Measurements from ENCODE around the gene COL1A1. TPM values are rescaled to one million over a fixed set of nuclear protein-coding genes. Genes with fewer than 3 reads are reported as not detected.

Gene COL1A1
- total and polyA plus RNA-seq, 2 of the 13 experiments (the other 11 are each of a cell fraction or from before 2014, with no cell fraction given) = 0.05 TPM; not detected in 1

DNA sequence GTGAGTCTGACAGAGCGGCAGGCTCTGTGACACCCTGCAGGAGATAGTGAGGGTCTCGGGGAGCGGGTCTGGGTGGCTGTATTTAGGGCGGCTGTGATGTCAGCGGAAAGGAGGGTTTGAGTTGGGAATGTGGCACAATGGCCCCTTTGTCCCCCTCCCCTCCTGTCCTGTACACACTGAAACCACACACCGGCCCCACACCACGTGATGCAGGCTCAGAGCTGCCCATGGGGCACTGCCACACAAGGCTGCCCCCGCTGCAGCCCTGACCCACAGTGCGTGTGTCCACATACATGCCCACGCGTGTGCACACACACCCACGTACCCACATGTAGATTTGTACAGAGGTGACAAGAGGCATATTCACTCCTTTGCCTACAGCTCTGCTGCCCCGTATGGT, 20.3 kb downstream of the COL1A1 start (continued):
- TF ChIP-seq FOXC1 (CRISPR knock-in tag; IDR thresholded peaks at IDR 0.05; ENCODE audit: borderline replicate concordance) (no peak), CBFB (CRISPR knock-in tag; IDR thresholded peaks at IDR 0.05) (no peak), ZNF230 (CRISPR knock-in tag; IDR thresholded peaks at IDR 0.05) (no peak)
- TF ChIP-seq, protein P1, sequence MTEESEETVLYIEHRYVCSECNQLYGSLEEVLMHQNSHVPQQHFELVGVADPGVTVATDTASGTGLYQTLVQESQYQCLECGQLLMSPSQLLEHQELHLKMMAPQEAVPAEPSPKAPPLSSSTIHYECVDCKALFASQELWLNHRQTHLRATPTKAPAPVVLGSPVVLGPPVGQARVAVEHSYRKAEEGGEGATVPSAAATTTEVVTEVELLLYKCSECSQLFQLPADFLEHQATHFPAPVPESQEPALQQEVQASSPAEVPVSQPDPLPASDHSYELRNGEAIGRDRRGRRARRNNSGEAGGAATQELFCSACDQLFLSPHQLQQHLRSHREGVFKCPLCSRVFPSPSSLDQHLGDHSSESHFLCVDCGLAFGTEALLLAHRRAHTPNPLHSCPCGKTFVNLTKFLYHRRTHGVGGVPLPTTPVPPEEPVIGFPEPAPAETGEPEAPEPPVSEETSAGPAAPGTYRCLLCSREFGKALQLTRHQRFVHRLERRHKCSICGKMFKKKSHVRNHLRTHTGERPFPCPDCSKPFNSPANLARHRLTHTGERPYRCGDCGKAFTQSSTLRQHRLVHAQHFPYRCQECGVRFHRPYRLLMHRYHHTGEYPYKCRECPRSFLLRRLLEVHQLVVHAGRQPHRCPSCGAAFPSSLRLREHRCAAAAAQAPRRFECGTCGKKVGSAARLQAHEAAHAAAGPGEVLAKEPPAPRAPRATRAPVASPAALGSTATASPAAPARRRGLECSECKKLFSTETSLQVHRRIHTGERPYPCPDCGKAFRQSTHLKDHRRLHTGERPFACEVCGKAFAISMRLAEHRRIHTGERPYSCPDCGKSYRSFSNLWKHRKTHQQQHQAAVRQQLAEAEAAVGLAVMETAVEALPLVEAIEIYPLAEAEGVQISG (CRISPR knock-in tag; IDR thresholded peaks at IDR 0.05) = no peak

DNA sequence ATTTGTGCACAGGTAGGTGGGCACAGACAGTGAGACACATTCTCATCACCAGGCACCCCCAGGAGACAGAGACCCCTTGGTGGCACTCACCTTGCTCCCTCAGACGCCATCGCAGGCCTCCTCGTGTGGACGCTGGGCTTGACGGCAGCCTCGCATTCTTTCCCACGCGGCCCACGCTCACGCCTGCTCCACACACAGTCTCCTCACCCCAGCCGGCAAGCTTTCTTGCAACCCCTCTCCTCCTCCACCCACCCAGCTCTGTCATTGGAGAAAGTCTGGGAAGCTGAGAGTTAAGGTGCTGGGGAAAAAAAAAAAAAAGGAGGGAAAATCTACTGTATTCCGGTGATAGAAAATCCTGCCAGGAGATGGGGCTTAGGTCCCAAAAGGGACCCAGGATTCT, 20.8 kb downstream of the COL1A1 start:
- Histone ChIP-seq H3K4me2 (ENCODE audit: low read depth, low read length) (peak overlapping the region; percentile 22; the same call in 1 of the 2 replicates), H2AFZ (ENCODE audit: low read length) (no peak overlapping the region), H3K36me3 (replicated peaks in 1 of 2; ENCODE audit: control insufficient read depth in 1 of 2, insufficient read depth in 2 of 2, low read length in 2 of 2) (no peaks in the 10 kb centered on the region), H3K9ac (ENCODE audit: insufficient read depth, low read depth, low read length) (no peak overlapping the region), H3K9me3 (ENCODE audit: low read length) (no peaks in the 10 kb centered on the region), H3K4me3 (replicated peaks in 1 of 3; ENCODE audit: insufficient read depth in 1 of 3, low read depth in 2 of 3, low read length in 3 of 3) (no peak overlapping the region), H3K79me2 (ENCODE audit: insufficient read depth, low read length) (no peaks in the 10 kb centered on the region), H3K27me3 (ENCODE audit: control insufficient read depth in 1 of 2, insufficient read depth in 2 of 2, low read length in 2 of 2) (peaks cover 3 to 27% of the 10 kb centered on the region in 2 experiments), H3K4me1 (ENCODE audit: insufficient read depth, low read length) (peaks cover 49% of the 10 kb centered on the region), H4K20me1 (ENCODE audit: insufficient read depth, low read length) (no peaks in the 10 kb centered on the region), H3K27ac (ENCODE audit: extremely low read length, insufficient read depth, low read length) (no peak overlapping the region)
- POLR2A ChIA-PET = no interaction called here
- 54% methylated on average over 12 of the region's 12 CpGs for WGBS (ENCODE audit: low lambda C conversion rate)
- DNase-seq (ENCODE audit: low spot score) = no peak
- no peak for ATAC-seq
- FAIRE-seq = no peak
- intact Hi-C loops (cut with micrococcal nuclease; ENCODE audit: unreplicated experiment) (no loop called here), in situ Hi-C loops (cut with HindIII; ENCODE audit: extremely low pct_ligation_motif_present, low pct_unique_long_range_greater_than_20kb) (no loop called here)
- no TSS peak for BruUV-seq (replicated peaks)
- CTCF ChIA-PET (ENCODE audit: low intra/inter-chr PET ratio, low total read pairs) = no interaction called here
- TF ChIP-seq ZFP82 (CRISPR knock-in tag; IDR thresholded peaks at IDR 0.05; ENCODE audit: borderline replicate concordance) = no peak
- TF ChIP-seq MIXL1 (CRISPR knock-in tag; IDR thresholded peaks at IDR 0.05) = no peak
- no peak for TF ChIP-seq MYC (CRISPR knock-in tag; IDR thresholded peaks at IDR 0.05; ENCODE audit: borderline replicate concordance)
- no peak for TF ChIP-seq ZNF543 (CRISPR knock-in tag; IDR thresholded peaks at IDR 0.05)
- TF ChIP-seq ZSCAN12 (CRISPR knock-in tag; IDR thresholded peaks at IDR 0.05) = no peak
- TF ChIP-seq, protein P2, sequence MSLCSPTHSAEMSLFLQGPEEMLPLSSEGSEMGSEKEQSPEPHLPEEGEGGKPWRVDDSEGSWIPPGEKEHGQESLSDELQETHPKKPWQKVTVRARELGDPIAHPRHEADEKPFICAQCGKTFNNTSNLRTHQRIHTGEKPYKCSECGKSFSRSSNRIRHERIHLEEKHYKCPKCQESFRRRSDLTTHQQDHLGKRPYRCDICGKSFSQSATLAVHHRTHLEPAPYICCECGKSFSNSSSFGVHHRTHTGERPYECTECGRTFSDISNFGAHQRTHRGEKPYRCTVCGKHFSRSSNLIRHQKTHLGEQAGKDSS (CRISPR knock-in tag; IDR thresholded peaks at IDR 0.05; ENCODE audit: borderline replicate concordance, low read depth) = no peak
- TF ChIP-seq MED8 (CRISPR knock-in tag; IDR thresholded peaks at IDR 0.05; ENCODE audit: insufficient replicate concordance) = no peak
- no peak for TF ChIP-seq CREB1 (IDR thresholded peaks at IDR 0.05)
- no peak for TF ChIP-seq CREB1 (CRISPR knock-in tag; IDR thresholded peaks at IDR 0.05)
- TF ChIP-seq, protein P3, sequence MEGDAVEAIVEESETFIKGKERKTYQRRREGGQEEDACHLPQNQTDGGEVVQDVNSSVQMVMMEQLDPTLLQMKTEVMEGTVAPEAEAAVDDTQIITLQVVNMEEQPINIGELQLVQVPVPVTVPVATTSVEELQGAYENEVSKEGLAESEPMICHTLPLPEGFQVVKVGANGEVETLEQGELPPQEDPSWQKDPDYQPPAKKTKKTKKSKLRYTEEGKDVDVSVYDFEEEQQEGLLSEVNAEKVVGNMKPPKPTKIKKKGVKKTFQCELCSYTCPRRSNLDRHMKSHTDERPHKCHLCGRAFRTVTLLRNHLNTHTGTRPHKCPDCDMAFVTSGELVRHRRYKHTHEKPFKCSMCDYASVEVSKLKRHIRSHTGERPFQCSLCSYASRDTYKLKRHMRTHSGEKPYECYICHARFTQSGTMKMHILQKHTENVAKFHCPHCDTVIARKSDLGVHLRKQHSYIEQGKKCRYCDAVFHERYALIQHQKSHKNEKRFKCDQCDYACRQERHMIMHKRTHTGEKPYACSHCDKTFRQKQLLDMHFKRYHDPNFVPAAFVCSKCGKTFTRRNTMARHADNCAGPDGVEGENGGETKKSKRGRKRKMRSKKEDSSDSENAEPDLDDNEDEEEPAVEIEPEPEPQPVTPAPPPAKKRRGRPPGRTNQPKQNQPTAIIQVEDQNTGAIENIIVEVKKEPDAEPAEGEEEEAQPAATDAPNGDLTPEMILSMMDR (CRISPR knock-in tag; IDR thresholded peaks at IDR 0.05) = no peak
- TF ChIP-seq SYNCRIP (IDR thresholded peaks at IDR 0.05; ENCODE audit: insufficient read depth, low read depth, low read length) = no peak
- TF ChIP-seq PITX1 (CRISPR knock-in tag; IDR thresholded peaks at IDR 0.05) = no peak
- no peak for TF ChIP-seq ZNF383 (CRISPR knock-in tag; IDR thresholded peaks at IDR 0.05; ENCODE audit: borderline replicate concordance)
- TF ChIP-seq ZNF788 (CRISPR knock-in tag; IDR thresholded peaks at IDR 0.05; ENCODE audit: borderline replicate concordance) = no peak
- no peak for TF ChIP-seq SAFB2 (CRISPR knock-in tag; IDR thresholded peaks at IDR 0.05; ENCODE audit: borderline replicate concordance, low read depth)
